CD4-positive, alpha-beta T cell (primary cell): ENCODE data around the gene BET1L. TPM values are rescaled to one million over a fixed set of nuclear protein-coding genes. Genes with fewer than 3 reads are reported as not detected.
"Not testable (repeated sequence)": the region's sequence is repeated elsewhere in the genome, so short reads cannot be mapped to it uniquely, and the experiment has no call there.

ENCODE experiments used
- ATAC-seq: fragments of 200-7000 bp; cut with Tn5 transposase; one replicate; pipeline ENCODE4 v1.10.0; 2022; ENCODE audit warnings: mild to moderate bottlenecking; ENCODE audit not compliant: poor library complexity
- CTCF ChIA-PET: fragments of 350-600 bp; sonication (Branson Sonifier 250); formaldehyde crosslinking; loops from one replicate; lab custom pipeline; 2021; ENCODE audit warnings: antibody characterized with exemption, inconsistent platforms; lab: Charles Lee
- POLR2A ChIA-PET: fragments of 350-600 bp; sonication (Branson Sonifier 250); formaldehyde crosslinking; loops from one replicate; lab custom pipeline; 2021; ENCODE audit warnings: antibody characterized with exemption, inconsistent platforms; lab: Charles Lee
- DNase-seq, 14 experiments: peaks; one replicate each; pipeline ENCODE4 v3.0.0-alpha.2; 2013 to 2020; ENCODE audit warnings: mixed read lengths in 2 of 14
- H3K27ac ChIP-seq, 2 donors: one replicate each; pipeline versions ENCODE4 v1.5.1 to v1.7.0; 2013; ENCODE audit warnings: low read length in 2 of 2, low read depth in 1 of 2, mild to moderate bottlenecking in 1 of 2
- H3K27me3 ChIP-seq, 2 experiments: 1 replicate in 1 of 2; 2 replicates in 1 of 2; pipeline versions ENCODE4 v1.6.1 to v1.7.0; 2013; ENCODE audit warnings: low read length in 2 of 2, control low read depth in 1 of 2, mild to moderate bottlenecking in 1 of 2, moderate library complexity in 1 of 2; ENCODE audit not compliant: insufficient read depth in 2 of 2, control insufficient read depth in 1 of 2
- H3K36me3 ChIP-seq: one replicate; pipeline ENCODE4 v1.6.1; 2013; ENCODE audit warnings: low read length, control low read depth; ENCODE audit not compliant: insufficient read depth
- H3K4me1 ChIP-seq: one replicate; pipeline ENCODE4 v1.6.1; 2013; ENCODE audit warnings: low read length, control low read depth; ENCODE audit not compliant: insufficient read depth
- H3K4me3 ChIP-seq: one replicate; pipeline ENCODE4 v1.5.1; 2013; ENCODE audit warnings: mild to moderate bottlenecking, low read length, moderate library complexity
- H3K9me3 ChIP-seq, 2 experiments: 1 replicate in 1 of 2; 2 replicates in 1 of 2; pipeline versions ENCODE4 v1.6.1 to v1.7.0; 2013; ENCODE audit warnings: low read length in 2 of 2, mild to moderate bottlenecking in 2 of 2, control low read depth in 1 of 2, moderate library complexity in 1 of 2; ENCODE audit not compliant: control insufficient read depth in 1 of 2, insufficient read depth in 1 of 2
- H3K27ac Mint-ChIP-seq: one replicate; pipeline ENCODE4 v1.8.0; 2020; ENCODE audit warnings: mixed read lengths
- H3K27me3 Mint-ChIP-seq: one replicate; pipeline ENCODE4 v1.8.0; 2021; ENCODE audit warnings: mixed read lengths
- H3K36me3 Mint-ChIP-seq: one replicate; pipeline ENCODE4 v1.8.0; 2021; ENCODE audit warnings: low read depth, mixed read lengths
- H3K4me1 Mint-ChIP-seq: one replicate; pipeline ENCODE4 v1.8.0; 2021; ENCODE audit warnings: low read depth, mixed read lengths
- H3K4me3 Mint-ChIP-seq: one replicate; pipeline ENCODE4 v1.8.0; 2020; ENCODE audit warnings: mild to moderate bottlenecking, mixed read lengths
- H3K9me3 Mint-ChIP-seq: one replicate; pipeline ENCODE4 v1.8.0; 2020; ENCODE audit warnings: mixed read lengths
- intact Hi-C, 2 experiments: fragments of 100-400 bp; cut with DNase I in 1 of 2; cut with micrococcal nuclease in 1 of 2; formaldehyde crosslinking; loops; one replicate each; pipeline versions ENCODE4 v1.15.1 to v1.9.0; 2023 to 2025; cut with DNase I, micrococcal nuclease
- total RNA-seq, 174 experiments: library from RNA in 2 of 174; stranded (reverse) in 2 of 174; gene quantifications; one replicate each; pipeline ENCODE4 v1.2.3 and lab custom pipeline; 2021 to 2026
- TF ChIP-seq, protein P1 (sequence below): fragments of 200-600 bp; IDR thresholded peaks from one replicate; pipeline ENCODE4 v1.8.0; 2022; ENCODE audit warnings: antibody characterized with exemption, mild to moderate bottlenecking

Gene BET1L
- total RNA-seq, 2 experiments from 2014 or later = 69.5 to 72.7 TPM

- no peak overlapping the region for H3K4me3 Mint-ChIP-seq
- intact Hi-C loops = no loop called here
- peaks cover 81% of the 10 kb centered on the region for H3K36me3 Mint-ChIP-seq
- H3K4me1 Mint-ChIP-seq = peaks cover 59% of the 10 kb centered on the region
- Histone ChIP-seq H3K4me1 (peaks cover 26% of the 10 kb centered on the region), H3K27me3 (no peaks in the 10 kb centered on the region), H3K36me3 (peaks cover 48% of the 10 kb centered on the region), H3K4me3 (no peak overlapping the region), H3K9me3 (no peaks in the 10 kb centered on the region), H3K27ac (no peak overlapping the region)
- POLR2A ChIA-PET = no interaction called here
- no peak overlapping the region for H3K27ac Mint-ChIP-seq
- H3K9me3 Mint-ChIP-seq = no peaks in the 10 kb centered on the region
- DNase-seq (no peak), ATAC-seq (no peak)
- TF ChIP-seq, protein P1, sequence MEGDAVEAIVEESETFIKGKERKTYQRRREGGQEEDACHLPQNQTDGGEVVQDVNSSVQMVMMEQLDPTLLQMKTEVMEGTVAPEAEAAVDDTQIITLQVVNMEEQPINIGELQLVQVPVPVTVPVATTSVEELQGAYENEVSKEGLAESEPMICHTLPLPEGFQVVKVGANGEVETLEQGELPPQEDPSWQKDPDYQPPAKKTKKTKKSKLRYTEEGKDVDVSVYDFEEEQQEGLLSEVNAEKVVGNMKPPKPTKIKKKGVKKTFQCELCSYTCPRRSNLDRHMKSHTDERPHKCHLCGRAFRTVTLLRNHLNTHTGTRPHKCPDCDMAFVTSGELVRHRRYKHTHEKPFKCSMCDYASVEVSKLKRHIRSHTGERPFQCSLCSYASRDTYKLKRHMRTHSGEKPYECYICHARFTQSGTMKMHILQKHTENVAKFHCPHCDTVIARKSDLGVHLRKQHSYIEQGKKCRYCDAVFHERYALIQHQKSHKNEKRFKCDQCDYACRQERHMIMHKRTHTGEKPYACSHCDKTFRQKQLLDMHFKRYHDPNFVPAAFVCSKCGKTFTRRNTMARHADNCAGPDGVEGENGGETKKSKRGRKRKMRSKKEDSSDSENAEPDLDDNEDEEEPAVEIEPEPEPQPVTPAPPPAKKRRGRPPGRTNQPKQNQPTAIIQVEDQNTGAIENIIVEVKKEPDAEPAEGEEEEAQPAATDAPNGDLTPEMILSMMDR = no peak
- CTCF ChIA-PET = interaction anchor here (2.0 kb wide), 1 partner anchor 10 kb away, joined by 9 read pairs; no protein-coding TSS in a partner anchor
- no peaks in the 10 kb centered on the region for H3K27me3 Mint-ChIP-seq
Measured at GRCh38 chr11:240315-240714, 33.1 kb upstream of the BET1L start.

DNA sequence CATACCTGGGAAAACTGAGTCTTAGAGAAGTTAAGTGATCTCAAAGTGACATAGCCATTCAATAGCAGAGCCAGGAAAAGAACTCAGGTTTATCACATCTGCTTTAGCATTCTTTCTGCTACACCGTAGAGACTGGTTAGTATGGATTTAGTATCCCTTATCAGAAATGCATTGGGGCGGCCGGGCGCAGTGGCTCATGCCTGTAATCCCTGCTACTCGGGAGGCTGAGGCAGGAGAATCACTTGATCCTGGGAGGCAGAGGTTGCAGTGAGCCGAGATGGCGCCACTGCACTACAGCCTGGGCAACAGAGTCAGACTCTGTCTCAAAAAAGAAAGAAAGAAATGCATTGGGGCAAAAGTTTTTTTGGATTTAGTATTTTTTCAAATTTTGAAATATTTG, 31.1 kb upstream of the BET1L start:
- not testable (repeated sequence) for ATAC-seq, H3K9me3 Mint-ChIP-seq, DNase-seq, H3K27me3 ChIP-seq, H3K4me3 ChIP-seq, H3K27me3 Mint-ChIP-seq, H3K9me3 ChIP-seq, H3K27ac ChIP-seq
- Mint-ChIP-seq H3K4me1 (peaks cover 63% of the 10 kb centered on the region), H3K4me3 (peak overlapping the region; percentile 100), H3K36me3 (peaks cover 64% of the 10 kb centered on the region), H3K27ac (peak overlapping the region; percentile 91)
- intact Hi-C loops = loop anchor here (1.0 to 10.0 kb wide), 4 partner anchors 29 to 566 kb away; partner anchors contain the start of genes PGGHG (in 1 of the 2), PIDD1 (in 1 of the 2) and RPLP2 (in 1 of the 2)
- peaks cover 27% of the 10 kb centered on the region for H3K4me1 ChIP-seq
- ChIA-PET POLR2A (interaction anchor here (0.7 to 5.4 kb wide), 8 partner anchors 13 to 268 kb away, joined by 3 to 79 read pairs (median 10); partner anchors contain the start of genes BET1L, PGGHG, RIC8A and RNH1), CTCF (interaction anchor here (1.7 to 2.5 kb wide), 2 partner anchors 13 to 79 kb away, joined by 4 to 11 read pairs; no protein-coding TSS in a partner anchor)
- H3K36me3 ChIP-seq = peaks cover 28% of the 10 kb centered on the region

DNA sequence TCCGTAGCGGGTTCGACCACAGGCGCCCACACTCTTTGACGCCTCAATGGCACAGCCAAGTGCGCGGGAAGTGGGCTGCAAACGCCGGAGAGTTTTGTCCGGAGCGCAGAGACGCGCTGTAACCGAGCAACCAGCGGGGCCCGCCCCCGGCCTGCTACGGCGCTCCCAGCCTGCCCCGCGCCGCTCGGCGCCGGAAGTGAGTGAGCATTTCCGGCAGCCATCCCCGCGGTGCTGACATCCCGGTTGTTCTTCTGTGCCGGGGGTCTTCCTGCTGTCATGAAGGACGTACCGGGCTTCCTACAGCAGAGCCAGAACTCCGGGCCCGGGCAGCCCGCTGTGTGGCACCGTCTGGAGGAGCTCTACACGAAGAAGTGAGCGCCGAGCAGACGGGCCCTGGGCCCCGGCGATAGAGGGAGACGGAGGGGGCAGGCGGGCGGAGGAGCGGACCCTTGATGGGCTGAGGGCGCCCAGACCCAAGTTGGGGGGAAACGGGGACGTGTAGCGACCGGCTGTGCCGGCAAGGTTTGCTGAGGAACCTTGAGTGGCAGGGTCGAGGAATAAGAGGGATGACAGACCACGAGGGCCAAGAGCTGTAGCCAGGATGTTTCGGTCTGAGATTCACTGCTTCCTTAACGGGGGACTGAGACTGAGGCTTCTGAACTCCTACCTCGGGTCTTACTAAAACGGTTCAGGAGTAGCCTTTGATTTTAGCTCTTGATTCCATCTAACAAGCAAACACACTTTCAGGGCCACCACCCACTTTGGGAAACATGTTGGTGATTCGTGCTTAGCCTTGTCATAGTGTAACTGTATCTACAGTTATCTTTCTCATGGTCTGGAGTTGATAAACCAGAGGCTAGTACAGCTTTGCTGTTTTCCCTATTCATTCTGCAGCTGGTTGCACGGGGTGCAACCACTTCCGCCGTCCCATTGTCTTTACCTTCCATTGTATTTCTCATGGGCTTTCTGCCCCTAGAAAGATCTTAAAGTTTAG, 29.9 kb upstream of the BET1L start, which contains the start of gene PSMD13:
PSMD13 (plus strand) TSS at position 203 of the 994 bp plus-strand sequence; CDS start at position 277, 74 bp downstream.
- DNase-seq (peak; percentile 76 to 94 (median 84)), ATAC-seq (peak; percentile 79)
- Histone ChIP-seq H3K27me3 (no peaks in the 10 kb centered on the region), H3K4me1 (peaks cover 27% of the 10 kb centered on the region), H3K9me3 (no peaks in the 10 kb centered on the region), H3K27ac (peak within 1 kb of the TSS; percentile 97 to 100), H3K4me3 (peak within 1 kb of the TSS; percentile 91), H3K36me3 (peaks cover 29% of the 10 kb centered on the region)
- Mint-ChIP-seq H3K27ac (peak within 1 kb of the TSS; percentile 91), H3K27me3 (no peaks in the 10 kb centered on the region), H3K4me1 (peaks cover 55% of the 10 kb centered on the region), H3K4me3 (peak within 1 kb of the TSS; percentile 100), H3K9me3 (no peaks in the 10 kb centered on the region), H3K36me3 (peaks cover 56% of the 10 kb centered on the region)
- TF ChIP-seq, protein P1 = peak; percentile 31
- intact Hi-C loops = loop anchor here (1.0 to 10.0 kb wide), 6 partner anchors 30 to 568 kb away; partner anchors contain the start of genes BET1L (in 2 of the 2), RIC8A (in 2 of the 2), RNH1 (in 2 of the 2) and PGGHG (in 1 of the 2)
- POLR2A ChIA-PET = interaction anchor here (0.6 to 5.4 kb wide), 14 partner anchors 14 to 269 kb away, joined by 3 to 79 read pairs (median 6); partner anchors contain the start of genes BET1L, PGGHG, RIC8A and RNH1
- CTCF ChIA-PET = interaction anchor here (0.9 to 2.5 kb wide), 3 partner anchors 14 to 80 kb away, joined by 3 to 11 read pairs (median 4); no protein-coding TSS in a partner anchor
